IPS-18a (cell line): ENCODE measurements around the gene STAT4.

Experiments
- H3K27ac ChIP-seq: one replicate; pipeline ENCODE4 v1.5.1; 2013; ENCODE audit warnings: low read length
- H3K27me3 ChIP-seq: one replicate; pipeline ENCODE4 v1.6.1; 2013; ENCODE audit warnings: mild to moderate bottlenecking, low read length; ENCODE audit not compliant: control insufficient read depth, insufficient read depth
- H3K36me3 ChIP-seq: one replicate; pipeline ENCODE4 v1.6.1; 2013; ENCODE audit warnings: low read depth, low read length; ENCODE audit not compliant: control insufficient read depth
- H3K4me1 ChIP-seq: one replicate; pipeline ENCODE4 v1.6.1; 2013; ENCODE audit warnings: low read depth, low read length; ENCODE audit not compliant: control insufficient read depth
- H3K4me3 ChIP-seq: one replicate; pipeline ENCODE4 v1.5.1; 2013; ENCODE audit warnings: low read length
- H3K9ac ChIP-seq: one replicate; pipeline ENCODE4 v1.6.1; 2013; ENCODE audit warnings: mild to moderate bottlenecking, low read length, moderate library complexity
- H3K9me3 ChIP-seq: one replicate; pipeline ENCODE4 v1.6.1; 2013; ENCODE audit warnings: low read depth, low read length; ENCODE audit not compliant: control insufficient read depth

The STAT4 gene

DNA sequence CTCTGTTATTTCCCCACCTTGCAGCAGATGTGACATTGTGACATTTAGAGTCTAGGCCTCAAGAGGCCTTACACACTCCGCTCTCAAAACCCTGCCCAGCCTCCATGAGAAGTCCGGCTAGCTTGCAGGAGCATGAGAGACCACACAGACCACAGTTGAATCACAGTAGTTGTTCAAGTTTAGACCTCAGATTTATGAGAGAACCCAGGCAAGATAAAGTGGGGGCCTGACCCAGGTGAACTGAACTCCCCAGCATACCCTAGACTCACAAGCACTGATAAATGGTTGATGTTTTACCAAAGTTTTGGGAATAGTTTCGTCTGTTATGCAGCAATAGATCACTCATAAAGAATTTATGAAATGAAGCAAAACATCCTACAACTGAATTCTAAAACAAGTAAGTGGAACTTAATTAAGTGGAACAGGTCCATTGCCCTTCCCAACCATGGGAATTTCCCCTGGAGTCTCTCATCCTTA lies 132.1 kb downstream of the STAT4 start:
- Histone ChIP-seq H3K4me3 (no peak overlapping the region), H3K4me1 (peaks cover 14% of the 10 kb centered on the region), H3K9ac (no peak overlapping the region), H3K27ac (no peak overlapping the region), H3K27me3 (peaks cover 43% of the 10 kb centered on the region), H3K9me3 (no peaks in the 10 kb centered on the region), H3K36me3 (no peaks in the 10 kb centered on the region)

- H3K27me3 ChIP-seq = peaks cover 43% of the 10 kb centered on the region
- H3K36me3 ChIP-seq = no peaks in the 10 kb centered on the region
- no peak overlapping the region for H3K4me3 ChIP-seq
- H3K4me1 ChIP-seq = peaks cover 14% of the 10 kb centered on the region
- H3K9ac ChIP-seq = no peak overlapping the region
- H3K27ac ChIP-seq = no peak overlapping the region
- no peaks in the 10 kb centered on the region for H3K9me3 ChIP-seq
Measured at GRCh38 chr2:191018048-191018447, 132.7 kb downstream of the STAT4 start.

DNA sequence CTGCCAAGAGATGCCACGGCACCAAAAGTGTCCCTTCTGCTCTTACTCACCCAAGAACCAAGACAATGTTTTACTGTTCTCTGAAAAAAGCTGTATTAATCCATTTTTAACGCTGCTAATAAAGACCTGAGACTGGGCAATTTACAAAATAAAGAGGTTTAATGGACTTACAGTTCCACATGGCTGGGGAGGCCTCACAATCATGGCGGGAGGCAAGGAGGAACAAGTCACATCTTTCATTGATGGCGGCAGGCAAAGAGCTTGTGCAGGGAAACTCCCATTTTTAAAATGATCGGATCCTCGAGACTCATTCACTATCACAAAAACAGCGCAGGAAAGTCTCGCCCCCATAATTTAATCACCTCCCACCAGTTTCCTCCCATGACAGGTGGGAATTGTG lies 135.0 kb downstream of the STAT4 start:
- Histone ChIP-seq H3K4me1 (peaks cover 10% of the 10 kb centered on the region), H3K9me3 (no peaks in the 10 kb centered on the region), H3K27ac (no peak overlapping the region), H3K4me3 (no peak overlapping the region), H3K27me3 (peaks cover 43% of the 10 kb centered on the region), H3K9ac (no peak overlapping the region), H3K36me3 (no peaks in the 10 kb centered on the region)

DNA sequence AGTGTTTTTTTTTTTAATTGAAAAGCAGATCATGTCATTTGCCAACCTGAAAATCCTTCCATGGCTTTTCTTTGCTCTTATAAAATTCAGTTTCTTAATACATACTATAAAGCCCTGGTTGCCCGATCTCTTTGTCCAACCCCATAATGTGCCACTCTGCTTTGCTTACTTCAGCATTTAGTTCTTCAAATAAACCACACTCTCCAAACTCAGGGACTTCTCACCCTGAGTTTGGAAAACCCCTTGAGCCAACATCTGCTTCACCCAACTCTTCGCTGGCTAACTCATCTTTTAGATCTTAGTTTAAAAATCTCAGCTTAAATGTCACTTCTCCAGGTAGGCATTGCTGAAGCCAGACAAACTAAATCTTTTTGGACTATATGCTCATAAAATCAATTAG lies 135.6 kb downstream of the STAT4 start:
- no peak overlapping the region for H3K9ac ChIP-seq

DNA sequence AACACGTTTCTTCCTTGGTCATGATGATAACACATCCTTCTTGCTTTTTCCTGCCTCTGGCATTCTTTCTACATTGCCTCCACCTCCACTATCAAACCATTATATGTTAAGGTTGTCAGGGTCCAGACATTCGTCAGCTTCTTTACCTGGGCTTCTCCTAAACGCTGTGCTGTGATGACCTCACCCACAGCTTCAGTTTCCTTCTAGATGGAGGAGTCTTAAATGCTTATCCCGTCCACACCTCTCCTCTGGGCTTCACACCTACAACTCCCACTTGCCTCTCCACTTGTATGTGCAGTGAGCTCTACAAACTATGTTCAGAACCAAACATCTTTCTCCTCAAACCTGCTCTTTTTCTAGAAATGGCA lies 136.2 kb downstream of the STAT4 start:
- Histone ChIP-seq H3K27me3 (peaks cover 43% of the 10 kb centered on the region), H3K27ac (no peak overlapping the region), H3K4me3 (peak overlapping the region; percentile 94), H3K4me1 (peaks cover 4% of the 10 kb centered on the region), H3K9me3 (no peaks in the 10 kb centered on the region), H3K36me3 (peaks cover 7% of the 10 kb centered on the region), H3K9ac (peak overlapping the region; percentile 24)

More for the DNA sequence above, 135.6 kb downstream of the STAT4 start:
- Histone ChIP-seq H3K4me1 (peaks cover 7% of the 10 kb centered on the region), H3K27me3 (peaks cover 43% of the 10 kb centered on the region), H3K9me3 (no peaks in the 10 kb centered on the region), H3K4me3 (no peak overlapping the region), H3K36me3 (peaks cover 1% of the 10 kb centered on the region), H3K27ac (no peak overlapping the region)

GRCh38 chr2:191013932-191014652 lies 136.7 kb downstream of the STAT4 start, which contains the start of gene STAT1:
STAT1 (minus strand) TSS chr2:191014171; CDS start chr2:191010003, 4,168 bp downstream.
- Histone ChIP-seq H3K4me1 (peaks cover 4% of the 10 kb centered on the region), H3K4me3 (peak within 1 kb of the TSS; percentile 94), H3K9ac (peak within 1 kb of the TSS; percentile 73), H3K36me3 (peaks cover 11% of the 10 kb centered on the region), H3K27me3 (peaks cover 37% of the 10 kb centered on the region), H3K9me3 (no peaks in the 10 kb centered on the region), H3K27ac (no peak within 1 kb of the TSS)

- Histone ChIP-seq H3K4me1 (peaks cover 4% of the 10 kb centered on the region), H3K27ac (no peak overlapping the region), H3K36me3 (peaks cover 15% of the 10 kb centered on the region), H3K9me3 (no peaks in the 10 kb centered on the region), H3K9ac (peak overlapping the region; percentile 73), H3K4me3 (peak overlapping the region; percentile 94), H3K27me3 (peaks cover 36% of the 10 kb centered on the region)
Measured at GRCh38 chr2:191013682-191013931, 137.2 kb downstream of the STAT4 start.

DNA sequence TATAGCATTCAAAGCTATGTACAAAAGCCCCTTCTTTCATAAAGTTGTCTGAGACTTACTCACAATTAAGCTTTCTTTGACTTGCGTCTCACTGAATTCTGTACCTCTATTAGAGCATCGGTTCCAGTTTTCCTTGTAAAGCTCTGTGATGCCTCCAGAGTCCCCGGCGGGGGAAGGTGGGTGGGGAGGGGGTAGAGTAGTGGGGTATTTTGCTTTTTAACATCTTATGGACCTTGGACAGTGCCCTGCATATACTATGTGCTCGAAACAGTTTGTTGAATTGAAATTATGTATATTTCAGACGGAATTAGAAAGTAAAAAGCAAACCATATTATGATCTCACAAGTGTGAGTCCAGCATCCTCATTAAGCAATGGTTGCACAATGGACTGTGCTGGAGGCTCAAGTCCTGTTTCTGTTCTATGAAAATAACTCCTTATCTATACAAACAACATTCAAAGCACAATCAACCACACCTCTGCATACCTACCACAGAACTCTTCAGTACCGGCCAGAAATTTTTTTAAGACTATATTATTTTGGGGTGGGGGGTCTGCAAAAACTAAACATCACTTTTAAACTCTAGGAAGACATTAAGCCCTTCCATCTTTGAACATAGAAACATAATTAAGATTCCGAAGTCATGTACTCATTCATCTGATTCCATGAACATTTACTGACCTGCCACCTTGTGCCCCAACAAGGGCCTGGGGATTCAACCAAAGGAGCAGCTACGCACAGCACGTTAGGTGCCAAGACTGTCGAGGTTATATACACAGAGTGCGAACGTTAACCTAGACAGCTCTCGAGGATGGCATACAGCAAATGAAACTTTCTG lies 137.7 kb downstream of the STAT4 start:
- H3K27me3 ChIP-seq = peaks cover 32% of the 10 kb centered on the region
- H3K9me3 ChIP-seq = no peaks in the 10 kb centered on the region
- H3K4me1 ChIP-seq = peaks cover 4% of the 10 kb centered on the region
- peak overlapping the region; percentile 73 for H3K9ac ChIP-seq
- H3K27ac ChIP-seq = no peak overlapping the region
- H3K36me3 ChIP-seq = peaks cover 18% of the 10 kb centered on the region
- peak overlapping the region; percentile 94 for H3K4me3 ChIP-seq

DNA sequence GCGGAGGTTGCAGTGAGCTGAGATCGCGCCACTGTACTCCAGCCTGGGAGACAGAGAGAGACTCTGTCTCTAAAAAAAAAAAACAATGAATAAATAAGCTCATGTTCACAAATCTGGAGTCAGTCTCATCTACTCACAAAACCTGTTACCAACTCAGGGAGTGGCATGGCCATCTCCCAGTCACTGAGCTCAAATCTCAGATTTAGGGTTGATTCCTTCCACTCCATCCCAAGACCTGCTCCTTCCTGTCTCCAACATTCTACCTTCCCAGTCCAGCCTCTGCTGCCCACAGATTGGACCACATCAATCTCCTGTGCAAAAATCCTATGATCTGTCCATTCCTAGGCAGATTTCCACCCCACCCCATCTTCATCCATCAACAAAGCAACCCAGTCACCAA lies 138.4 kb downstream of the STAT4 start:
- H3K36me3 ChIP-seq = peaks cover 25% of the 10 kb centered on the region
- no peak overlapping the region for H3K27ac ChIP-seq
- H3K9me3 ChIP-seq = no peaks in the 10 kb centered on the region
- H3K9ac ChIP-seq = no peak overlapping the region
- H3K4me3 ChIP-seq = peak overlapping the region; percentile 94
- H3K4me1 ChIP-seq = peaks cover 4% of the 10 kb centered on the region
- H3K27me3 ChIP-seq = peaks cover 28% of the 10 kb centered on the region

GRCh38 chr2:191010887-191011885 lies 139.6 kb downstream of the STAT4 start:
- Histone ChIP-seq H3K36me3 (peaks cover 37% of the 10 kb centered on the region), H3K4me3 (no peak overlapping the region), H3K9me3 (no peaks in the 10 kb centered on the region)

More at GRCh38 chr2:191010887-191011885, 139.6 kb downstream of the STAT4 start:
- H3K9ac ChIP-seq = no peak overlapping the region
- H3K27me3 ChIP-seq = peaks cover 17% of the 10 kb centered on the region
- no peak overlapping the region for H3K27ac ChIP-seq
- peaks cover 4% of the 10 kb centered on the region for H3K4me1 ChIP-seq
